IPS-18a (cell line): ENCODE data around the gene ANK2.
A peak's percentile ranks its signal among the peaks of the same experiment; 100 is the strongest.

Experiments
- H3K27ac ChIP-seq: one replicate; pipeline ENCODE4 v1.5.1; 2013; ENCODE audit warnings: low read length
- H3K27me3 ChIP-seq: one replicate; pipeline ENCODE4 v1.6.1; 2013; ENCODE audit warnings: mild to moderate bottlenecking, low read length; ENCODE audit not compliant: control insufficient read depth, insufficient read depth
- H3K36me3 ChIP-seq: one replicate; pipeline ENCODE4 v1.6.1; 2013; ENCODE audit warnings: low read depth, low read length; ENCODE audit not compliant: control insufficient read depth
- H3K4me1 ChIP-seq: one replicate; pipeline ENCODE4 v1.6.1; 2013; ENCODE audit warnings: low read depth, low read length; ENCODE audit not compliant: control insufficient read depth
- H3K4me3 ChIP-seq: one replicate; pipeline ENCODE4 v1.5.1; 2013; ENCODE audit warnings: low read length
- H3K9ac ChIP-seq: one replicate; pipeline ENCODE4 v1.6.1; 2013; ENCODE audit warnings: mild to moderate bottlenecking, low read length, moderate library complexity
- H3K9me3 ChIP-seq: one replicate; pipeline ENCODE4 v1.6.1; 2013; ENCODE audit warnings: low read depth, low read length; ENCODE audit not compliant: control insufficient read depth

The ANK2 gene

GRCh38 chr4:113272523-113272922 is 223.1 kb downstream of the ANK2 start:
- H3K27ac ChIP-seq: no peak overlapping the region
- no peak overlapping the region for H3K4me3 ChIP-seq
- H3K9ac ChIP-seq: no peak overlapping the region
- peaks cover 22% of the 10 kb centered on the region for H3K4me1 ChIP-seq
- no peaks in the 10 kb centered on the region for H3K9me3 ChIP-seq
- no peaks in the 10 kb centered on the region for H3K27me3 ChIP-seq
- peaks cover 9% of the 10 kb centered on the region for H3K36me3 ChIP-seq

- H3K27me3 ChIP-seq: no peaks in the 10 kb centered on the region
- no peaks in the 10 kb centered on the region for H3K9me3 ChIP-seq
- H3K4me3 ChIP-seq: no peak overlapping the region
- peaks cover 9% of the 10 kb centered on the region for H3K36me3 ChIP-seq
- H3K27ac ChIP-seq: no peak overlapping the region
- H3K4me1 ChIP-seq: peaks cover 22% of the 10 kb centered on the region
- no peak overlapping the region for H3K9ac ChIP-seq
Observed at GRCh38 chr4:113273721-113274220, 224.3 kb downstream of the ANK2 start.

- Histone ChIP-seq H3K27ac (no peak overlapping the region), H3K36me3 (peaks cover 9% of the 10 kb centered on the region)
Observed at GRCh38 chr4:113276464-113277170, 227.2 kb downstream of the ANK2 start.

GRCh38 chr4:113278324-113278934 is 229.0 kb downstream of the ANK2 start:
- Histone ChIP-seq H3K9ac (no peak overlapping the region), H3K4me3 (no peak overlapping the region), H3K4me1 (no peaks in the 10 kb centered on the region), H3K27ac (no peak overlapping the region), H3K27me3 (no peaks in the 10 kb centered on the region), H3K9me3 (no peaks in the 10 kb centered on the region), H3K36me3 (peaks cover 9% of the 10 kb centered on the region)

More at GRCh38 chr4:113276464-113277170, 227.2 kb downstream of the ANK2 start:
- H3K9ac ChIP-seq: no peak overlapping the region
- no peaks in the 10 kb centered on the region for H3K4me1 ChIP-seq
- H3K4me3 ChIP-seq: no peak overlapping the region
- H3K27me3 ChIP-seq: no peaks in the 10 kb centered on the region
- no peaks in the 10 kb centered on the region for H3K9me3 ChIP-seq

GRCh38 chr4:113285501-113285900 is 236.0 kb downstream of the ANK2 start:
- Histone ChIP-seq H3K27ac (no peak overlapping the region), H3K4me1 (peaks cover 11% of the 10 kb centered on the region), H3K27me3 (no peaks in the 10 kb centered on the region), H3K4me3 (no peak overlapping the region), H3K36me3 (peaks cover 8% of the 10 kb centered on the region), H3K9ac (no peak overlapping the region), H3K9me3 (no peaks in the 10 kb centered on the region)

DNA sequence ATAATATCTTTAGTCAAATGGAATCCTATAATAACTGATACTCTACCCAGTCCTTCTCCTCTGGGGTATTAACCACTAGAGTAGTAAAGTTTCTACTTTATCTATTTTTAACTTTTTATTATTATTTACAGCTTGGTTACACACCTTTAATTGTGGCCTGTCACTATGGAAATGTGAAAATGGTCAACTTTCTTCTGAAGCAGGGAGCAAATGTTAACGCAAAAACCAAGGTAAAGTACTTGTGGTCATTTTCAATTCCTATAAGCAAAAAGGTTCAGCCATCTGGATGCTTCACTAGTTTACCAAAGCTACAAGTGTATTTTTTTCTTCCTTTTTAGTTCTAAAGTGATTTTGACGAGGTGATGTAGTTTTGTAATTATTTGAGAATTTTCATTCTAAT is 238.8 kb downstream of the ANK2 start:
- no peaks in the 10 kb centered on the region for H3K27me3 ChIP-seq
- H3K27ac ChIP-seq: no peak overlapping the region
- peaks cover 8% of the 10 kb centered on the region for H3K36me3 ChIP-seq
- no peaks in the 10 kb centered on the region for H3K9me3 ChIP-seq
- H3K4me1 ChIP-seq: peaks cover 39% of the 10 kb centered on the region
- H3K4me3 ChIP-seq: no peak overlapping the region
- H3K9ac ChIP-seq: no peak overlapping the region

GRCh38 chr4:113288696-113289095 is 239.2 kb downstream of the ANK2 start:
- no peaks in the 10 kb centered on the region for H3K27me3 ChIP-seq
- H3K4me1 ChIP-seq: peaks cover 43% of the 10 kb centered on the region
- H3K27ac ChIP-seq: no peak overlapping the region
- H3K9me3 ChIP-seq: no peaks in the 10 kb centered on the region
- H3K9ac ChIP-seq: no peak overlapping the region
- no peak overlapping the region for H3K4me3 ChIP-seq
- H3K36me3 ChIP-seq: peaks cover 8% of the 10 kb centered on the region

- Histone ChIP-seq H3K4me3 (no peak overlapping the region), H3K27me3 (no peaks in the 10 kb centered on the region), H3K9me3 (no peaks in the 10 kb centered on the region), H3K4me1 (peaks cover 52% of the 10 kb centered on the region), H3K9ac (no peak overlapping the region), H3K27ac (no peak overlapping the region), H3K36me3 (peaks cover 9% of the 10 kb centered on the region)
Observed at GRCh38 chr4:113289766-113290165, 240.3 kb downstream of the ANK2 start.

GRCh38 chr4:113290666-113291065 is 241.2 kb downstream of the ANK2 start:
- H3K9me3 ChIP-seq: no peaks in the 10 kb centered on the region
- no peak overlapping the region for H3K9ac ChIP-seq
- no peak overlapping the region for H3K4me3 ChIP-seq
- peaks cover 9% of the 10 kb centered on the region for H3K36me3 ChIP-seq
- peaks cover 61% of the 10 kb centered on the region for H3K4me1 ChIP-seq
- H3K27ac ChIP-seq: no peak overlapping the region
- H3K27me3 ChIP-seq: no peaks in the 10 kb centered on the region

DNA sequence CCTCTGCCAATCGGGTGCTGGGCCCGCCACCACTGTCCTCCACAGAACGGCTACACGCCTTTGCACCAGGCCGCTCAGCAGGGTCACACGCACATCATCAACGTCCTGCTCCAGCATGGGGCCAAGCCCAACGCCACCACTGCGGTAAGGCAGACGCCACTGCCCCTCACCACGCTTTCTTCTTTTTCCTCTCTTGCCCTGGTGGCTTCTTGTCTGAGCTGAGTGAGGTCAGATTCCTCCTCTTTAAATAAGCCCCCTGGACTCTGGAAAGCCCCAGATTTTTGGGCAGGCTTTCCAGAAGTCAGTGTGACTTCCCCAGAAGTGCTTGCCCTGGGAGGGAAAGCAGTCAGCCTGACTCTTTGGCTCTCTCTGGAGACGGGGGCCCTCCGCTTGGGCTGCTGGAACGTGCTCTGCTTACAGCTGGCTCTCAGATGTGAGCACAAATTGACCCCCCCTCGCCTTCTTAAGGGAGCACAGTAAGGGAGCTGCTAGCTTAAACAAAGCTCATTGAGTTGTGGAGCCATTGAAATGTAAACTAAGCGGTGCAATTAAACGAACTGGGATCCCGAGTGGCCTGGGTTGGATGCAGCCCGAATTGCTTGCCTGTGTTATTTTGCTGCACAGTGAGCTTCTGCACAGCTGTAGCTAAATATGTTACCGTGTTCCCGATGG is 243.1 kb downstream of the ANK2 start:
- Histone ChIP-seq H3K27ac (peak overlapping the region; percentile 84), H3K27me3 (no peaks in the 10 kb centered on the region), H3K4me3 (peak overlapping the region; percentile 58), H3K36me3 (peaks cover 9% of the 10 kb centered on the region), H3K4me1 (peaks cover 63% of the 10 kb centered on the region), H3K9ac (peak overlapping the region; percentile 60), H3K9me3 (no peaks in the 10 kb centered on the region)

GRCh38 chr4:113293043-113293560 is 243.6 kb downstream of the ANK2 start:
- peaks cover 63% of the 10 kb centered on the region for H3K4me1 ChIP-seq
- no peaks in the 10 kb centered on the region for H3K9me3 ChIP-seq
- peak overlapping the region; percentile 60 for H3K9ac ChIP-seq
- H3K4me3 ChIP-seq: peak overlapping the region; percentile 58
- H3K27me3 ChIP-seq: no peaks in the 10 kb centered on the region
- peak overlapping the region; percentile 84 for H3K27ac ChIP-seq
- peaks cover 9% of the 10 kb centered on the region for H3K36me3 ChIP-seq
